Gastroesophageal sphincter (tissue), 3 donors: ENCODE data around the gene HOXB6.

Source experiments
- CTCF ChIP-seq, 4 experiments: fragments of 200-600 bp in 2 of 4; fragments of 450-650 bp in 2 of 4; sonication (generic) in 1 of 4; IDR thresholded peaks; one replicate each; pipeline ENCODE4 v1.5.1; 2017 to 2019; ENCODE audit warnings: antibody characterized with exemption in 4 of 4, mild to moderate bottlenecking in 2 of 4, moderate library complexity in 2 of 4
- EP300 ChIP-seq: sonication (generic); formaldehyde crosslinking; IDR thresholded peaks from one replicate; pipeline ENCODE4 v1.6.1; 2017; ENCODE audit warnings: antibody characterized with exemption, mild to moderate bottlenecking
- POLR2A ChIP-seq, 2 donors: fragments of 450-650 bp; IDR thresholded peaks; one replicate each; pipeline ENCODE4 v1.6.1; 2017; ENCODE audit warnings: antibody characterized with exemption in 2 of 2, mild to moderate bottlenecking in 2 of 2, moderate library complexity in 1 of 2
- POLR2AphosphoS5 ChIP-seq: sonication (generic); formaldehyde crosslinking; IDR thresholded peaks from one replicate; pipeline ENCODE4 v1.6.1; 2017; ENCODE audit warnings: antibody characterized with exemption

- no peak for TF ChIP-seq CTCF (IDR thresholded peaks at IDR 0.05)
- TF ChIP-seq POLR2A (IDR thresholded peaks at IDR 0.05), result no peak
- TF ChIP-seq POLR2AphosphoS5, result peak; percentile 10
- TF ChIP-seq EP300, result no peak
Measured at GRCh38 chr17:48568499-48569239, 36.1 kb downstream of the HOXB6 start.
